Activated CD8-positive, alpha-beta memory T cell treated with anti-CD3 and anti-CD28 coated beads, Interleukin-2, amount 50 U/mL, for 1 hour (primary cell): ENCODE measurements around the gene DMRTC1.
"Not testable (repeated sequence)": the region's sequence is repeated elsewhere in the genome, so short reads cannot be mapped to it uniquely, and the experiment has no call there.

Experiments
- DNase-seq: peaks from one replicate; pipeline ENCODE4 v3.0.0-alpha.2; 2020; ENCODE audit errors: extremely low read depth

The DMRTC1 gene, protein sequence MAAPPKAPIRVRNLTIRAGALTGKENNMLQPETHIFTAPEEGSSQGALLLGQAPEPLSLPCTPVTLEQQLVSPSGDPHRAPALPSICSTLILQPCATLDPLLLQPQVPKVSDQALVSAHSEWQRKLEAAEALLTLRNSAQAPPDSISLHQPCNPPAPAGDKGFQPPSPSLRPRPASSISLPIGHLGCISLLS

DNA sequence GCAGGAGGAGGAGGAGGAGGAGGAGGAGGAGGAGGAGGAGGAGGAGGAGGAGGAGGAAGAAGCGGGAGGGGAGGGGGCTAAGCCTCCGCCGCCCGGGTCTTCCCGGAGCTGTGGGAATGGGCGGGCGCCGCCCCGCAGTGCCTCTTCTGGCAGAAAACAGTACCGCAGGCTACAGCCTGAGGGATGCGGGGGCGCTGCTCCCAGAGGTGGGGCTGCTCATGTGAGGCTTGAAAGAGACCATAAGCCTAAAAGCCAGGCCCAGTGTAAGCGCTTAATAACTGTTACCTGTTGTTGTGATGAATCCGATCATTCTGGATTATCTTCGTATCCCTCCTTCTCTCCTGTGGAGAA lies at the start of gene DMRTC1:
Gene DMRTC1 (minus strand): TSS at position 19 of the 351 bp plus-strand sequence. CDS start 68,143 bp downstream, outside the sequence.
- not testable (repeated sequence) for DNase-seq

DNA sequence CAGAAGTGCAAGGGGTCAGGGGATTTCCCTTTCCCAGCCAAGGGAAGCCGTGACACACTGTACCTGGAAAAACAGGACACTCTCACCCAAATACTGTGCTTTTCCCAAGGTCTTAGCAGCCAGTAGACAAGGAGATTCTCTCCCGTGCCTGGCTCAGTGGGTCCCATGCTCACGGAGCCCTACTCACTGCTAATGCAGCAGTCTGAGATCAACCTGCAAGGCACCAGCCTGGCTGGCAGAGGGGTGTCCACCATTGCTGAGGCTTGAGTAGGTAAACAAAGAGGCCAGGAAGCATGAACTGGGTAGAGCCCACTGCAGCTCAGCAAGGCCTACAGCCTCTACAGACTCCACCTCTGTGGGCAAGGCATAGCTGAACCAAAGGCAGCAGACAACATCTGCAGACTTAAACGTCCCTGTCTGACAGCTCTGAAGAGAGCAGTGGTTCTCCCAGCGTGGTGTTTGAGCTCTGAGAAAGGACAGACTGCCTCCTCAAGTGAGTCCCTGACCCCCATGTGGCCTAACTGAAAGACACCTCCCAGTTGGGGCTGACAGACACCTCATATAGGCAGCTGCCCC lies 37.3 kb upstream of the DMRTC1 start:
- DNase-seq, result not testable (repeated sequence)

DNA sequence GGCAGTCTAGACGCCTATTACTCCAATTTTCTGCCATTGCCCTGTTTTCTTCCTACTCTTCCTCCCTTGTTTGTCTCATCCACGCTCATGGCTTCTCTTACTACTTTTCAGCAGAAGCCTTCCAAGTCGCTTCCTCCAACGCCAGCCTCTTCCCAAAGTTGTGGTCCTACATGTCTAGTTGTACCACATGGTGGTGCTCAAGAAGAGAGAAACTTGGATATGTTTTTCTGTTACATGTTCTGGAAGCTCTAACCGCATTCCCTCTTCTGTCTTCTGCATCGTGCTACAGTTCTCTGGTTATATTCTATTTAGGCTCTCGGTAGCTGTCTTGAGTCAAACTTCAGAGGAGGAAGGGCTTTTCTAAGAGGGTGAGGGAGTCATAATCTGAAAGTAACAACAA lies 31.2 kb upstream of the DMRTC1 start:
- DNase-seq, result not testable (repeated sequence)

DNA sequence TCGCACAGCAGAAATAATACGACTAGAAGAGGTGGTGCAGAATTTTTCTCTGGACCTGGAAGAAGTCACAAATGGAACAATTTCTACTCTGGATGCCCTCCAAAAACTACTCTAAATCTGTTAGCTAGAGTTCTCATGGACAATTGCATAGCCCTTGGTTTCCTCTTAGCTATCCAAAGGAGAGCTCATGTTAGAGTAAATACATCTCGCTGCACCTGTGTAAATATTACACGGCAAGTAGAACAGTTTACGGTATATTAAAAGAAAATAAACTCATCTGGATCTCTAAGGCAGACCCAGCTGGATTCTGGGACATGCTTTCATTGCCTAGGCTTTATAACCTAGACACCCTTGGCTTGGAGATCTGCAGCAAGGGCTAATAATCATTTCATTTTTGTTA lies 28.2 kb upstream of the DMRTC1 start:
- DNase-seq, result not testable (repeated sequence)

DNA sequence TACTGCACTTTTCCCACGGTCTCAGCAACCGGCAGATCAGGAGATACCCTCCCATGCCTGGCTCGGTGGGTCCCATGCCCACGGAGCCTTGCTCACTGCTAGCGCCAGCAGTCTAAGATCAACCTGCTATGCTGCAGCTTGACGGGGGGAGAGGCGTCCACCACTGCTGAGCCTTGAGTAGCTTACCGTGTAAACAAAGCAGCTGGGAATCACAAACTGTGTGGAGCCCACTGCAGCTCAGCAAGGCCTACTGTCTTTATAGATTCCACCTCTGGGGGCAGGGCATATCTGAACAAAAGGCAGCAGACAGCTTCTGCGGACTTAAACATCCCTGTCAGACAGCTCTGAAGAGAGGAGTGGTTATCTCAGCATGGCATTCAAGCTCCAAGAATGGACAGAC lies 16.3 kb upstream of the DMRTC1 start:
- DNase-seq, result not testable (repeated sequence)

DNA sequence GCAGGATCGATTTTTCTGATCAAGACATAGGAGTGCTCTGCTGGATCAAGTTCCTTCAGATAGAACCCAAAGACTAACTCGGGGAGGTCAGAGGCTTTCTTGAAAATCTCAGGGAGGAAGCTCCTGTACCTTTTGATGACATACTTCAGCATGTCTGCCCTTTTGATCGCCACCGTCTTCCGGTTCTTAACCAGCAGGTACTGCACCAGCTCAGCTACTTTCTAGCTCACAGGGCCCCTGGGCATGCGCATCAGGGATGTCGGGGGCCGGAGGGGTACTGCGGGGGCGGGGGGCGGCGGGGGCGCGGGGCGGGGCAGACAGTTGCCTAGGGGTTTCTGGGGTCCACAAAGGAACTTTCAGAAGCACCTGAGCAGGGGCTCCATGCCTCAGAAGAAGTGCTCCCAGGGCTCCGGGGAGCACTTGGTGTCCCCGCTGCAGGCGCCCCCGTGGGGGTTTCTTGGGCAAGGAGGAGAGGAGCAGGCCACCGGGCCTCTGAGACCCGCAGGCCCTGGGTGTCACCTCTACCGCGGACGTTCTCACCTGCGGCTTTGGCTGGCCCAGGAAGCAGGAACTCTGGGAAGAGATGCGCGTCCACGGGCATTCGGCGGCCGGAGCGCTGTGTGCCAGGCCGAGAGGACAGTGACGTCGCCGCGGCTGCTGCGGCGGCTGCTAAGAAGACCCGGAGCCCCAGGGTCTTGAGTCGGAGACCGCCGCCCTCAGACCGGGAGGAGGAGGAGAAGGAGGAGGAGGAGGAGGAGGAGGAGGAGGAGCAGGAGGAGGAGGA lies 410 bp downstream of the DMRTC1 start:
- DNase-seq, result not testable (repeated sequence)

DNA sequence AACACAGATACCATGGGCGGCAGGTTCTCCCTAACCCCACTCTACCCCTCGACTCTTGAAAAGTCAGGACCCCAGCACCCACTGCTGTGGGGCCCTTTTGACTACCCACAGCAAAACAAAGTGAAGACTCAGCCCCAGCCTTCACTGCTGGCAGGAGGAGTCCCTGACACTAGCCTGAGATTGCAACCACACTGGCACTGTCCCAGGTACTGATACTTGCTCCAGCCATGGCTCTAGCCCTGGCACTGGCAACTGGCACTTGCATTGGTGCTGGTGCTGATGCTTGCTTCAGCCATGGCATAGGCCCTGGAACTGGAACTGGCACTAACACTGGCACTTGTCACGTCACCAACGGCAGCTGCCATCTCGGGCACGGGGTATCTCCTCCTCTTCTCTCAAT lies 1.4 kb downstream of the DMRTC1 start:
- DNase-seq, result not testable (repeated sequence)

DNA sequence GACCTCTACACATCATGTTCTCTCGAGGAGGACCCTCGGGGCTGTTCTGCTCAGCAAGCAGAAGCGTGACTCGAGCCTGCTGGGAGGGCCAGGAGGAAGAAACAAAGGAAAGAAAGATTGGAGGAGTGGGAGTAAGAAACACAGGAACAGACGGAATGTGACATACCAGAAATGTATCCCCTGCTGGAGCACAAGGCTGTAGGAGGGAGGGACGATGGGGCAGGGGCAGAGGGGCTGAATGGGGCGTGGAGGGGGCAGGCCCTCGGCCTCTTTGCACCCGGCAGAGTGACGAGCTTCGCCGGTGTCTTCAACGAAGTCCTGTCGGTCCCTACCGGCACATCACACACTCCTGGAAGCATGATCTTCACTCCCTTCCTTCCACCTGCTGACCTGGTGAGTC lies 5.7 kb downstream of the DMRTC1 start, which contains the start of gene FAM236A:
Gene FAM236A (plus strand): TSS at position 301 of the 400 bp plus-strand sequence. CDS start 57 bp downstream, at position 358.
- not testable (repeated sequence) for DNase-seq

DNA sequence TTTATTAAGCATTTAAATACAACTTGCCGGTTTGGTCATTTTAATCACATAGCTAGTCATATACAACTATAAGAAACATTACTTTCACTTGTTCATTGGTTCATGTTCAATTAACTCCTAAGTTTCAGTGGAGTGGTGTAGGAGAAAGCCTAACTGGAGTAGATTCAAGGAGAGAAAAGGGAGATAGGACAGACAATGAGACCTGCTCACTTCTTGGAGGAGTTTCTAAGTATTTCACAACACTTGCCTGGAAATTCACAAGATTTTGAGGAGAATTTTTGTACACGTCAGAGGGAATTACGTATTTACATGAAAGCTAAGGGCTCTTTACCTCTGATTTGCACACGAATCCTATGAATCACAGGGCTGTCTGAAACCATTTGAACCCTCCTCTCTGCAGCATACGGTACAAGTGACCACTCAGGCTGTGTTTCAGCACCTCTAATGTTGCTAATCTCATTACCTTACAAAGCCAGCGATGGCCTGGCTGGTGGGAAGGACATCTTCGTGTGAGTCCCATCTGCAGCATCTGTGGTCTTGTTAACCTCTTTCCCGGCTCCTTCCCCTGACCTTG lies 6.7 kb downstream of the DMRTC1 start:
- DNase-seq, result not testable (repeated sequence)

DNA sequence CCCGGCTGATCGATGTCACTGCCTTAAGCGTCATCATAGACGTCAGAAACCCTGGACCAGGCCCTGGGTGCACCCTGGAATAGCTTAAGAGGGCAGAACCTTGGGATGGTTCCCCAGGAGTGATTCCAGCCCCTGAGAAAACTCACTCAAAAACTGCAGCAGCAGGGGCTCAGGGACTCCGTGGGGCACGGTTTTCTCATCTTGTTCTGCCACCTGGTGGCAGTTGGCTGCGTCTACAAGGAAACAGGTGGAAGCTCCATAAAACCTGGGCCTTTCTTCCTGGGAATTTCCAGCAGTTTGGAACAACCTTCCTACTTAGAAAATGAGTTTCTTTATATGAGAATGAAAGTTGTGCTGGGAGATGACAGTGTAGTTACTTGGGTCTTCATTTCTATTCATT lies 7.2 kb downstream of the DMRTC1 start:
- not testable (repeated sequence) for DNase-seq

DNA sequence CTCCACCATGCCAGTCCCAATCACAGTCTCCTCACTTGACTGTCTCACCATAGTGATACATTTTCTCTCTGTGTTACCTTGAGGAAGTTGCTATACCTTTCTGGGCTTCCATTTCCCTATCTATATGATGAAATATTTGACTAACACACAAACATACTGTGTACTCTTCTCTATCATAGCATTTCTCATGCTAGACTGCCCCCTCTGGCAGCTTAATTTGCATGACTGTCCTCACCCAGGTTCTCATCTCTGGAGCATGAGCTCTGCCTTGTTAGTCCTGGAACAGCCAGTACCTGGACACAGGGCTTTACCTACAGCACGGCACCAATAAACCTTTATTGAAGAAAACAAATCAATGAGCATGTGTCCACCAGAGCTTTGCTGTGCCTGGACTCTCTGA lies 11.4 kb downstream of the DMRTC1 start:
- not testable (repeated sequence) for DNase-seq

DNA sequence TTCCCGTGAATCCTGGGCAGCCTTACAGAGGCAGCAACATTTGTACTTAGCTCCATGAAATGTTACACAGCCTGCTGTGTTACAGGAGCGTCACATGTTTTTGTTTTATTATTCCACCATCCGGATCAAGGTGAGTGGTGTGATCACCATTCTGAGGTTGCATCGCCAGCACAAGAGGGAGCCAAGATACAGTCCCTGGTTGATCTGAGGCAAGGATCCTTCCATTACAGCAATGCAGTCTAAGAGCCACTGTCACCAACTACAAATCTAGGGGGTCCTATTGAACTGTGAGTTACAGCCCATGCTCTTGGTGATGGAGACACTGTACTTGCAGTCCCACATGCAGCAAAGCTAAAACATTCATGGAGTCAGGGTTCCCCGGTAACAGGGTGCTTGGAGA lies 27.5 kb downstream of the DMRTC1 start:
- not testable (repeated sequence) for DNase-seq

DNA sequence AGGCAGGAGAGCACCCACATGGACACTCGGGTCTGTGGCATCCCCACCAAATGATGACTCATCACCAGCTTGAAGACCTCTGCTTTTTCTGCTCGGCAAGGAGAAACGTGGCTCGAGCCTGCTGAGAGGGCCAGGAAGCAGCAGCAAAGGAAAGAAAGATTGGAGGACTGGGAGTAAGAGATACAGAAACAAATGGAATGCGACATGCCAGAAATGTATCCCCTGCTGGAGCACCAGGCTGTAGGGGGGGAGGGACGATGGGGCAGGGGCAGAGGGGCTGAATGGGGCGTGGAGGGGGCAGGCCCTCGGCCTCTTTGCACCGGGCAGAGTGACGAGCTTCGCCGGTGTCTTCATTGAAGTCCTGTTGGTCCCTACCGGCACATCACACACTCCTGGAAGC lies 31.3 kb downstream of the DMRTC1 start, which contains the start of gene FAM236C:
Gene FAM236C (plus strand): TSS at position 301 of the 400 bp plus-strand sequence. CDS start 100 bp downstream, outside the sequence.
- not testable (repeated sequence) for DNase-seq

DNA sequence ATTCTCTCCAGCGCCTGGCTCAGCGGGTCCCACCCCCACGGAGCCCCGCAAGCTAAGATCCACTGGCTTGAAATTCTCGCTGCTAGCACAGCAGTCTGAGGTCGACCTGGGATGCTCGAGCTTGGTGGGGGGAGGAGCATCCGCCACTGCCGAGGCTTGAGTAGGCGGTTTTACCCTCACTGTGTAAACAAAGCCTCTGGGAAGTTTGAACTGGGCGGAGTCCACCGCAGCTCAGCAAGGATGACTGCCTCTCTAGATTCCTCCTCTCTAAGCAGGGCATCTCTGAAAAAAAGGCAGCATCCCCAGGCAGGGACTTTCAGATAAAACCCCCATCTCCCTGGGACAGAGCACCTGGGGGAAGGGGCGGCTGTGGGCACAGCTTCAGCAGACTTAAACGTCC lies 53.9 kb downstream of the DMRTC1 start:
- not testable (repeated sequence) for DNase-seq

DNA sequence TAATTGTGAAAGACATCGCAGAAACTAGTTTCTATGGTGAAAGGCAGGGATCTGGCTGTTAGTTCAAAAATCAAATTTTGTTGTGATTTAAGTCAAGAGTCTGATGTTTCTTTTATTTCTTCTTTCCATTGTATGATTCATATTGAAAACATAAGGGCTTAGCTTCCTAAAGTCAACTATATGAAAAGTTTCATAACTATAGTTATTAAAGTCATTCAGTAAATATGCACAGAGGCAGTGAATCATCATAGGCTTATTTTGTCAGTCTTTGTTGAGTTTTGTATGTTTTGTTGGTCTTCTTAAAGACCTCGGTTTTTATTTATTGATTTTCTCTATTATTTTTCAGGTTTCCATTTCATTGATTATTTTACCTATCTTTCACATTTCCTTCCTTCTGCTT lies 60.7 kb downstream of the DMRTC1 start:
- DNase-seq, result not testable (repeated sequence)

DNA sequence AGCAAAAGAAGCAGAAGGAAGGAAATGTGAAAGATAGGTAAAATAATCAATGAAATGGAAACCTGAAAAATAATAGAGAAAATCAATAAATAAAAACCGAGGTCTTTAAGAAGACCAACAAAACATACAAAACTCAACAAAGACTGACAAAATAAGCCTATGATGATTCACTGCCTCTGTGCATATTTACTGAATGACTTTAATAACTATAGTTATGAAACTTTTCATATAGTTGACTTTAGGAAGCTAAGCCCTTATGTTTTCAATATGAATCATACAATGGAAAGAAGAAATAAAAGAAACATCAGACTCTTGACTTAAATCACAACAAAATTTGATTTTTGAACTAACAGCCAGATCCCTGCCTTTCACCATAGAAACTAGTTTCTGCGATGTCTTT lies 106.1 kb downstream of the DMRTC1 start:
- DNase-seq, result not testable (repeated sequence)

DNA sequence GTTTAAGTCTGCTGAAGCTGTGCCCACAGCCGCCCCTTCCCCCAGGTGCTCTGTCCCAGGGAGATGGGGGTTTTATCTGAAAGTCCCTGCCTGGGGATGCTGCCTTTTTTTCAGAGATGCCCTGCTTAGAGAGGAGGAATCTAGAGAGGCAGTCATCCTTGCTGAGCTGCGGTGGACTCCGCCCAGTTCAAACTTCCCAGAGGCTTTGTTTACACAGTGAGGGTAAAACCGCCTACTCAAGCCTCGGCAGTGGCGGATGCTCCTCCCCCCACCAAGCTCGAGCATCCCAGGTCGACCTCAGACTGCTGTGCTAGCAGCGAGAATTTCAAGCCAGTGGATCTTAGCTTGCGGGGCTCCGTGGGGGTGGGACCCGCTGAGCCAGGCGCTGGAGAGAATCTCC lies 112.9 kb downstream of the DMRTC1 start:
- not testable (repeated sequence) for DNase-seq
